ENCODE results near the gene ACBD4. TPM values are rescaled to one million over a fixed set of nuclear protein-coding genes. Genes with fewer than 3 reads are reported as not detected.

ACBD4 gene
- total RNA-seq, 1 donor from 2014 or later: 6.8 TPM

- Histone ChIP-seq H4K20me1 (ENCODE audit: low read depth) (peaks cover 5% of the 10 kb centered on the region), H2AFZ (replicated peaks) (no peak overlapping the region), H3K79me2 (ENCODE audit: low read depth) (no peaks in the 10 kb centered on the region), H3K4me3 (no peak overlapping the region), H3K36me3 (no peaks in the 10 kb centered on the region), H3K9ac (no peak overlapping the region), H3K4me2 (no peak overlapping the region), H3K27ac (no peak overlapping the region), H3K4me1 (peaks cover 11% of the 10 kb centered on the region), H3K9me3 (ENCODE audit: low read depth) (no peaks in the 10 kb centered on the region), H3K27me3 (no peaks in the 10 kb centered on the region), H3F3A (ENCODE audit: low read depth) (peaks cover 30% of the 10 kb centered on the region)
- Mint-ChIP-seq H3K27ac (no peak overlapping the region), H3K27me3 (ENCODE audit: insufficient read depth, low read depth) (peaks cover 16% of the 10 kb centered on the region), H3K4me1 (peaks cover 18% of the 10 kb centered on the region), H3K9me3 (peaks cover under 1% of the 10 kb centered on the region), H3K36me3 (peaks cover 2% of the 10 kb centered on the region), H3K4me3 (peak overlapping the region; percentile 44)
- DNase-seq (ENCODE audit: low spot score): no peak
- no peak for TF ChIP-seq EZH2 (IDR thresholded peaks at IDR 0.05)
- no peak for TF ChIP-seq CTCF (IDR thresholded peaks at IDR 0.05)
- TF ChIP-seq EZH2phosphoT487 (IDR thresholded peaks at IDR 0.05): no peak
These were observed 5.4 kb upstream of the ACBD4 start for GRCh38 chr17:45129940-45130680.

- peak overlapping the region; percentile 84 for H3K4me3 ChIP-seq
These were observed 4.5 kb upstream of the ACBD4 start for GRCh38 chr17:45130681-45131615.

More at GRCh38 chr17:45130681-45131615, 4.5 kb upstream of the ACBD4 start:
- peaks cover 4% of the 10 kb centered on the region for H3K9me3 Mint-ChIP-seq
- no peak for TF ChIP-seq CTCF (IDR thresholded peaks at IDR 0.05)
- TF ChIP-seq EZH2 (IDR thresholded peaks at IDR 0.05): no peak
- TF ChIP-seq EZH2phosphoT487 (IDR thresholded peaks at IDR 0.05): no peak
- peaks cover 30% of the 10 kb centered on the region for H3F3A ChIP-seq (ENCODE audit: low read depth)
- DNase-seq (ENCODE audit: low spot score): no peak
- no peak overlapping the region for H3K27ac ChIP-seq
- H3K79me2 ChIP-seq (ENCODE audit: low read depth): no peaks in the 10 kb centered on the region
- H3K27me3 Mint-ChIP-seq (ENCODE audit: insufficient read depth, low read depth): peaks cover 13% of the 10 kb centered on the region
- no peaks in the 10 kb centered on the region for H3K27me3 ChIP-seq
- H3K4me3 Mint-ChIP-seq: peak overlapping the region; percentile 78
- H3K4me1 ChIP-seq: peaks cover 14% of the 10 kb centered on the region
- peaks cover 21% of the 10 kb centered on the region for H3K4me1 Mint-ChIP-seq
- no peak overlapping the region for H3K27ac Mint-ChIP-seq
- H3K36me3 Mint-ChIP-seq: peaks cover 2% of the 10 kb centered on the region
- H3K9ac ChIP-seq: no peak overlapping the region
- no peak overlapping the region for H2AFZ ChIP-seq (replicated peaks)
- no peaks in the 10 kb centered on the region for H3K9me3 ChIP-seq (ENCODE audit: low read depth)
- peak overlapping the region; percentile 86 for H3K4me2 ChIP-seq
- no peaks in the 10 kb centered on the region for H3K36me3 ChIP-seq
- peaks cover 5% of the 10 kb centered on the region for H4K20me1 ChIP-seq (ENCODE audit: low read depth)
